IMR-90 (cell line): Measurements from ENCODE around the gene DPP10. TPM values are rescaled to one million over a fixed set of nuclear protein-coding genes. Genes with fewer than 3 reads are reported as not detected.
A peak's percentile ranks its signal among the peaks of the same experiment; 100 is the strongest.

Source experiments
- ATAC-seq: fragments of 200-7000 bp; cut with Tn5 transposase; 2 replicates; pipeline ENCODE4 v1.9.1; 2020; ENCODE audit warnings: low read depth, mild to moderate bottlenecking, moderate library complexity
- BruUV-seq: library from RNA; stranded (reverse); fragments of 400-500 nt; replicated peaks from 2 replicates; lab custom pipeline; 2021; lab: Mats Ljungman, UMichigan
- CTCF ChIA-PET: fragments of 300-600 bp; formaldehyde crosslinking; extraction: SDS; loops from one replicate; lab custom pipeline; 2021; ENCODE audit warnings: antibody characterized with exemption; lab: Yijun Ruan, JAX
- POLR2A ChIA-PET: fragments of 300-600 bp; sonication (Branson Sonifier 250); formaldehyde crosslinking; loops from one replicate; lab custom pipeline; 2022; ENCODE audit warnings: antibody characterized with exemption; ENCODE audit not compliant: unreplicated experiment; lab: Charles Lee
- DNase-seq: peaks from one replicate; pipeline ENCODE4 v3.0.0; 2013
- H2AFZ ChIP-seq: replicated peaks from 2 replicates; pipeline ENCODE3; 2013; ENCODE audit warnings: low read length, mild to moderate bottlenecking; ENCODE audit not compliant: poor library complexity
- H2AK5ac ChIP-seq: 2 replicates; pipeline ENCODE4 v1.6.1; 2013; ENCODE audit warnings: low read depth, low read length, inconsistent platforms
- H2AK9ac ChIP-seq: replicated peaks from 2 replicates; pipeline ENCODE3; 2013; ENCODE audit warnings: mild to moderate bottlenecking, low read depth, low read length, moderate library complexity; ENCODE audit not compliant: poor library complexity
- H2BK120ac ChIP-seq: 2 replicates; pipeline ENCODE4 v1.6.1; 2013; ENCODE audit warnings: low read depth, low read length, inconsistent platforms
- H2BK15ac ChIP-seq: 3 replicates; pipeline ENCODE4 v1.6.1; 2013; ENCODE audit warnings: low read depth, low read length, inconsistent platforms
- H2BK20ac ChIP-seq: 2 replicates; pipeline ENCODE4 v1.6.1; 2013; ENCODE audit warnings: low read depth, mild to moderate bottlenecking, inconsistent platforms, low read length, moderate library complexity
- H2BK5ac ChIP-seq: 2 replicates; pipeline ENCODE4 v1.6.1; 2013; ENCODE audit warnings: mild to moderate bottlenecking, low read depth, low read length, inconsistent platforms; ENCODE audit not compliant: poor library complexity, severe bottlenecking
- H3K14ac ChIP-seq: replicated peaks from 2 replicates; pipeline ENCODE4 v1.6.1; 2013; ENCODE audit warnings: low read depth, low read length, inconsistent platforms
- H3K18ac ChIP-seq: 2 replicates; pipeline ENCODE4 v1.6.1; 2013; ENCODE audit warnings: low read depth, low read length, control low read depth
- H3K23ac ChIP-seq: 2 replicates; pipeline ENCODE4 v1.6.1; 2013; ENCODE audit warnings: low read depth, low read length, inconsistent platforms
- H3K27ac ChIP-seq: 2 replicates; pipeline ENCODE4 v1.5.1; 2013; ENCODE audit warnings: mild to moderate bottlenecking, control low read depth, low read length; ENCODE audit not compliant: insufficient read depth
- H3K27me3 ChIP-seq: 2 replicates; pipeline ENCODE4 v1.6.1; 2013; ENCODE audit warnings: low read length; ENCODE audit not compliant: control insufficient read depth, insufficient read depth
- H3K36me3 ChIP-seq: 2 replicates; pipeline ENCODE4 v1.6.1; 2013; ENCODE audit warnings: low read length, mixed read lengths; ENCODE audit not compliant: control insufficient read depth, insufficient read depth
- H3K4ac ChIP-seq: 2 replicates; pipeline ENCODE4 v1.6.1; 2013; ENCODE audit warnings: low read depth, low read length, inconsistent platforms
- H3K4me1 ChIP-seq: 2 replicates; pipeline ENCODE4 v1.6.1; 2013; ENCODE audit warnings: low read length, mixed read lengths; ENCODE audit not compliant: control insufficient read depth, insufficient read depth
- H3K4me2 ChIP-seq: 2 replicates; pipeline ENCODE4 v1.6.1; 2013; ENCODE audit warnings: low read depth, mild to moderate bottlenecking, control low read depth, low read length, moderate library complexity
- H3K4me3 ChIP-seq: 2 replicates; pipeline ENCODE4 v1.5.1; 2013; ENCODE audit warnings: low read depth, mild to moderate bottlenecking, control low read depth, low read length, moderate library complexity; ENCODE audit not compliant: insufficient read depth
- H3K56ac ChIP-seq: 2 replicates; pipeline ENCODE4 v1.6.1; 2013; ENCODE audit warnings: low read length, inconsistent platforms; ENCODE audit not compliant: insufficient read depth; ENCODE audit errors: extremely low read depth
- H3K79me1 ChIP-seq, 2 experiments: 2 replicates each; pipeline ENCODE4 v1.6.1; 2013; ENCODE audit warnings: low read length in 2 of 2, inconsistent platforms in 1 of 2, low read depth in 1 of 2
- H3K9ac ChIP-seq: 2 replicates; pipeline ENCODE4 v1.6.1; 2013; ENCODE audit warnings: low read depth, low read length, control low read depth
- H3K9me1 ChIP-seq: 2 replicates; pipeline ENCODE4 v1.6.1; 2013; ENCODE audit warnings: low read length, inconsistent platforms; ENCODE audit not compliant: insufficient read depth
- H3K9me3 ChIP-seq: 2 replicates; pipeline ENCODE4 v1.6.1; 2013; ENCODE audit warnings: low read length; ENCODE audit not compliant: control insufficient read depth, insufficient read depth
- H4K20me1 ChIP-seq: 2 replicates; pipeline ENCODE4 v1.6.1; 2013; ENCODE audit warnings: low read length, inconsistent platforms; ENCODE audit not compliant: insufficient read depth
- H4K5ac ChIP-seq: 2 replicates; pipeline ENCODE4 v1.6.1; 2013; ENCODE audit warnings: mild to moderate bottlenecking, low read depth, low read length, control low read depth
- H4K8ac ChIP-seq, 2 experiments: 2 replicates each; pipeline ENCODE4 v1.6.1; 2013; ENCODE audit warnings: low read depth in 2 of 2, low read length in 2 of 2, control low read depth in 1 of 2, inconsistent platforms in 1 of 2
- H4K91ac ChIP-seq: 2 replicates; pipeline ENCODE4 v1.6.1; 2013; ENCODE audit warnings: low read depth, low read length, inconsistent platforms; ENCODE audit not compliant: insufficient read depth
- MAFK ChIP-seq: IDR thresholded peaks from 2 replicates; pipeline ENCODE4 v1.6.1; 2012; ENCODE audit warnings: low read depth, low read length, improper control_type of control experiment
- POLR2A ChIP-seq: IDR thresholded peaks from 2 replicates; pipeline ENCODE4 v1.6.1; 2012; ENCODE audit warnings: mild to moderate bottlenecking, low read depth, low read length
- dilution Hi-C: fragments of 300-500 bp; cut with HindIII; formaldehyde crosslinking; loops from one replicate; pipeline ENCODE4 v1.14.3; 2018; ENCODE audit warnings: low sequenced_read_pairs; ENCODE audit not compliant: unreplicated experiment
- in situ Hi-C: fragments of 300-500 bp; cut with MboI; formaldehyde crosslinking; loops from 3 replicates; pipeline ENCODE4 v1.14.3; 2019; ENCODE audit warnings: low sequenced_read_pairs, inconsistent platforms, mixed read lengths
- intact Hi-C: fragments of 100-400 bp; cut with micrococcal nuclease; formaldehyde crosslinking; loops from 2 replicates; pipeline ENCODE4 v1.10.0; 2022
- polyA plus RNA-seq, 3 experiments: library from polyadenylated mRNA; depleted of rRNA; stranded (reverse); fragments of >200 nt; gene quantifications; 2 replicates each; pipeline ENCODE4 v1.2.3, GENCODE V29; 2012; ENCODE audit warnings: low replicate concordance in 1 of 3
- total RNA-seq: library from RNA; depleted of rRNA; stranded (reverse); fragments of >200 nt; gene quantifications from 2 replicates; pipeline ENCODE4 v1.2.3, GENCODE V29; 2012

Gene DPP10
- total and polyA plus RNA-seq, 2 of the 4 experiments (the other 2 are of a cell fraction), result not detected

DNA sequence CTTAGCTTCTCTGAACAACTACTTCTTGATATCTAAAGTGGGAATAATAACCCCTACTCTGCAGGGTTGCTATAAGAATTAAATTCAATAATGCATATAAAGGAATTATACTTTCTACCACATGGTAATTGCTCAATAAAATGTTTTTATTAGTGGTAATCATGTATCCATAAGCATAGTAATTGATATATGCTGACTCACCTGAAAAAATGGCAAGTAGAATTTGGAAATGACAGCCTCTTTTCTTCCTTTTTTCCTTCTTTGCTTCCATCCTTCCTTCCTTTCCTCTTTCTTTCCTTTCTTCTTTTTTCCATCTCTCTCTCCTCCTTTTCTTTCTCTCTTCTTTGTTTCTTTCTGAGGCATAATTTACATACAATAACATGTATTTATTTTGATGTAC, 65.3 kb downstream of the DPP10 start:
- dilution Hi-C loops (no loop called here), in situ Hi-C loops (no loop called here), intact Hi-C loops (no loop called here)
- Histone ChIP-seq H4K5ac (no peak overlapping the region), H2BK120ac (no peak overlapping the region), H4K20me1 (no peaks in the 10 kb centered on the region), H2BK5ac (no peak overlapping the region), H3K4me3 (no peak overlapping the region), H3K9me1 (no peaks in the 10 kb centered on the region), H2AFZ (no peak overlapping the region), H3K56ac (no peak overlapping the region), H2BK20ac (no peak overlapping the region), H4K8ac (no peak overlapping the region), H3K27ac (no peak overlapping the region), H3K36me3 (no peaks in the 10 kb centered on the region), H3K9ac (no peak overlapping the region), H3K9me3 (peaks cover 5% of the 10 kb centered on the region), H3K18ac (no peak overlapping the region), H3K4ac (no peak overlapping the region), H3K4me1 (no peaks in the 10 kb centered on the region), H3K4me2 (no peak overlapping the region), H3K79me1 (no peaks in the 10 kb centered on the region), H3K14ac (no peak overlapping the region), H2BK15ac (no peak overlapping the region), H3K27me3 (no peaks in the 10 kb centered on the region), H4K91ac (no peak overlapping the region), H3K23ac (no peak overlapping the region), H2AK5ac (no peak overlapping the region), H2AK9ac (no peak overlapping the region)
- ChIA-PET POLR2A (no interaction called here), CTCF (no interaction called here)
- no TSS peak for BruUV-seq
- no peak for DNase-seq
- no peak for ATAC-seq
- TF ChIP-seq MAFK (peak; percentile 64), POLR2A (no peak)
